Activated CD4-positive, alpha-beta memory T cell treated with anti-CD3 and anti-CD28 coated beads for 36 hours (primary cell): Measurements from ENCODE around the gene RAPGEF5. TPM values are rescaled to one million over a fixed set of nuclear protein-coding genes. Genes with fewer than 3 reads are reported as not detected.
A peak's percentile ranks its signal among the peaks of the same experiment; 100 is the strongest.

Source experiments
- CTCF ChIA-PET: fragments of 350-600 bp; sonication (Branson Sonifier 250); formaldehyde crosslinking; loops from one replicate; lab custom pipeline; 2021; ENCODE audit warnings: antibody characterized with exemption, inconsistent platforms; lab: Charles Lee
- POLR2A ChIA-PET: fragments of 350-600 bp; sonication (Branson Sonifier 250); formaldehyde crosslinking; loops from one replicate; lab custom pipeline; 2021; ENCODE audit warnings: antibody characterized with exemption; lab: Charles Lee
- DNase-seq: peaks from one replicate; pipeline ENCODE4 v3.0.0-alpha.2; 2020
- H3K27ac Mint-ChIP-seq: one replicate; pipeline ENCODE4 v1.8.0; 2021; ENCODE audit warnings: mixed read lengths
- H3K27me3 Mint-ChIP-seq: one replicate; pipeline ENCODE4 v1.8.0; 2021; ENCODE audit warnings: mixed read lengths
- H3K36me3 Mint-ChIP-seq: one replicate; pipeline ENCODE4 v1.8.0; 2021; ENCODE audit warnings: mixed read lengths
- H3K4me1 Mint-ChIP-seq: one replicate; pipeline ENCODE4 v1.8.0; 2021; ENCODE audit warnings: low read depth, mixed read lengths
- H3K4me3 Mint-ChIP-seq: one replicate; pipeline ENCODE4 v1.8.0; 2021; ENCODE audit warnings: mild to moderate bottlenecking, mixed read lengths
- H3K9me3 Mint-ChIP-seq: one replicate; pipeline ENCODE4 v1.8.0; 2021; ENCODE audit warnings: mixed read lengths
- intact Hi-C: fragments of 100-400 bp; cut with micrococcal nuclease; formaldehyde crosslinking; loops from one replicate; pipeline ENCODE4 v1.15.1; 2023
- total RNA-seq, 2 experiments: library from RNA; stranded (reverse); gene quantifications; one replicate each; pipeline ENCODE4 v1.2.3, GENCODE V29; 2021

Gene RAPGEF5
- total RNA-seq, 2 experiments from 2014 or later, result 0.27 to 0.29 TPM

DNA sequence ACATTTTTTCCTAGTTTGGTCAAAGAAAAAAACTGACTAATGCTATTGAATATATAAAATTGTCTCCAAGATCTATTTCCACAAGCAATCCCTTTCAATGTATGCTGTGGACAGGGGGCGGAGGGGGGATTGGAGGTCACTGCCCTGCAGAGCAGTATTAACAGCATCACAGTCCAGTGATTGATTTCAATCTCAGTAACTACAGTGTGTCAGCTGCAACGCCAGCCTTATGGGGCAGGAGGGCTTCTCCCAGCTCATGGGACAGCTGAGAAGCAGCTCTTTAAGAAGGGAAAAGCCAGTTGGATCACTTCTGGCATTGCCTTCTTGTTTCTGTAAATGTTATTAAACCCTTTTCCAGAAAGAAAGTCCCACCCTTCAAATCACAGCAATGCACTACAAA lies 65.0 kb downstream of the RAPGEF5 start:
- no peaks in the 10 kb centered on the region for H3K4me1 Mint-ChIP-seq
- ChIA-PET CTCF (no interaction called here), POLR2A (no interaction called here)
- H3K9me3 Mint-ChIP-seq, result no peaks in the 10 kb centered on the region
- intact Hi-C loops, result no loop called here
- peaks cover 10% of the 10 kb centered on the region for H3K27me3 Mint-ChIP-seq
- H3K4me3 Mint-ChIP-seq, result no peak overlapping the region
- no peak for DNase-seq
- H3K36me3 Mint-ChIP-seq, result no peaks in the 10 kb centered on the region
- no peak overlapping the region for H3K27ac Mint-ChIP-seq

DNA sequence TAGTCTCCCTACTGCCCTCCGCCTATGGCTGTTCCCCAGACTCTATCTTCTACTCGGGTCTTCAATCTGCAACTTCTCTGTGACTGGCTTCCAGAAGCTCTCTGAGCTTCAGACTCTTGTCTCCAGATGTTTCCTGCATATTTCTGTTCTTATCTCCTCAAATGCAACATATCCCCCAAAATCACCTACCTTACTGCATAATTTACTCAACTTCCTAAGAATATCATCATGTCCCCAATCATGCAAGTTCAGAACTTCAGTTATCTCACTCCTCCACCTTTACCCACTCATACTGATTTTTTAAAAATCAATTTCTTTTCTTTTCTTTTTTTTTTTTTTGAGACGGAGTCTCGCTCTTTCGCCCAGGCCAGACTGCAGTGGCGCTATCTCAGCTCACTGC lies 68.8 kb downstream of the RAPGEF5 start:
- peaks cover 3% of the 10 kb centered on the region for H3K27me3 Mint-ChIP-seq
- CTCF ChIA-PET, result no interaction called here

DNA sequence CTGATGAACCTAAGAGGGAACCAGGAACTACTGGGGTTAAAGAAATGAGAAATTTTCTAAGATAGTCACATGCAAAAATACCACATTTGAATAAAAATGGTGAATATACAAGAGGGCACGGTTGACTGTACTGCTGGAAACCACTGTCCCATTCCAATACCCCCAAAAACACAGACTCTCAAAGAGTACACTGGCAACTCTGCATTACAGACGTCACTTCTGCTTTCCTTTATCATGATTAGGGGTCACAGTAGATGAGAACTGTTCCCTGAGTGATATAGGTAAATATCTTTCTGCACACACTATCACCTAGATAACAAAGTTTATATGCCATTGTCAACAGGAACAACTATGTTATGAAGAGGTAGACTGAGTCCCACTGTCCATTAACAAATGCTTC lies 69.5 kb downstream of the RAPGEF5 start:
- intact Hi-C loops, result no loop called here
- POLR2A ChIA-PET, result no interaction called here
- Mint-ChIP-seq H3K27ac (no peak overlapping the region), H3K27me3 (peaks cover 2% of the 10 kb centered on the region), H3K9me3 (no peaks in the 10 kb centered on the region), H3K4me3 (no peak overlapping the region), H3K4me1 (no peaks in the 10 kb centered on the region), H3K36me3 (no peaks in the 10 kb centered on the region)
- no peak for DNase-seq
- CTCF ChIA-PET, result no interaction called here

More for the DNA sequence above, 68.8 kb downstream of the RAPGEF5 start:
- Mint-ChIP-seq H3K4me1 (no peaks in the 10 kb centered on the region), H3K27ac (no peak overlapping the region), H3K36me3 (no peaks in the 10 kb centered on the region), H3K9me3 (no peaks in the 10 kb centered on the region), H3K4me3 (no peak overlapping the region)
- POLR2A ChIA-PET, result no interaction called here
- intact Hi-C loops, result no loop called here
- no peak for DNase-seq

DNA sequence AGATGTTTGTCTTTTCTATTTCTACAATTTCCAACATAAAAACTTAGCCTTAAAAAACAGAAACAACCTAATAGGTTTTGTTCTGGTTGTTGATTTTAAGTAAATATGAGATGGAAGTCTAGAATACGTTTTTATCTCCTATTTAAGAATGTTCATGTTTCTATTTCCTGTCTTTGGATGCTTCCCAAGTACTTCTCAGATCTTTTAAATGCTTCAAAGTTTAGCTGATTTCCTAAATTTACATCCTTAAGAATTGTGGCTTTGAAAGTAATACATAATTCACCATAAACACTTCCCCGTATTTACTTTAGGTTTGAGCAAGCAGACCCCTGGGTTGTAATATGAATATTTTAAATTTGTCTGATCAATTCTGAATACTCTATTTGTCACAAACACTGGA lies 70.5 kb downstream of the RAPGEF5 start:
- Mint-ChIP-seq H3K4me3 (no peak overlapping the region), H3K27me3 (peaks cover 2% of the 10 kb centered on the region), H3K27ac (no peak overlapping the region), H3K9me3 (no peaks in the 10 kb centered on the region), H3K36me3 (no peaks in the 10 kb centered on the region), H3K4me1 (no peaks in the 10 kb centered on the region)
- DNase-seq, result no peak
- intact Hi-C loops, result no loop called here
- CTCF ChIA-PET, result no interaction called here
- POLR2A ChIA-PET, result no interaction called here

DNA sequence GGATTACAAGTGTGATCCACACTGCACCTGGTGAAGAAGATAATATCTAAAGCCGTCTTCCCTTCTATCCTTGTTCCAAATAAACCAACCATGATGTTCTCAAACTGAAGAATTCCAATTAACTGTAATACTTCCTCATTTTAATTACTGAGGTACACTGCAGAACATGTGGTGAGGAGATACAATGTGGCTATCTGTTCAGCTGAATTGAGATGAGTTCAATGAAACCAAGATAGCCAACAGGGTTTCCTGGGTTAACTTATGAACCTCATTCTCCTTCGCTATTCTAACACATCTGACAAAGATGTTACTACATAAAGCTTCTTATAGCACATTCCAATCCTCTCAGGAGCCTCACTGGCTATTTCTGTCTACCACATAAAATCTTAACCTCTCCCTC lies 75.5 kb downstream of the RAPGEF5 start:
- peaks cover 7% of the 10 kb centered on the region for H3K27me3 Mint-ChIP-seq
- ChIA-PET POLR2A (no interaction called here), CTCF (interaction anchor here (0.6 kb wide), 1 partner anchor 10 kb away, joined by 3 read pairs; no protein-coding TSS in a partner anchor)

DNA sequence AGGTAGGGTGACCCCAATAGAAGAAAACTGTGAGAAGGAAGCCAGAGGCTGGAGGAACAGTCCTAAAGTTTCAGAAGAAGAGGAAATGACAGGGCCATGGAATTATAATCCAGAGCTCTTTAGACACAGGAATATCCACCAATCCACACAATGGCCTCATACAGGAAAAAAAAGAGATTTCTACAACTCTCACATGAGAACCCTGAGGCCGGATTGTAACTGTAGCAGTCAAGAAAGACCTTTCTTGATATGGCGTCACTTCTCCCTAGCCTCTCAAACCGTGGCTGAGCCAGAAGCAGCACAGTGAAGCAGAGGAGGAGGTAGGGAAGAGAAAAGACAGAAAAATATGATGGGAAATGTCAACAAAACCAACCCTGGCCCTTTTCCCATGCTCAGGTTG lies 76.9 kb downstream of the RAPGEF5 start:
- H3K27me3 Mint-ChIP-seq, result peaks cover 7% of the 10 kb centered on the region
- CTCF ChIA-PET, result no interaction called here

More for the DNA sequence above, 75.5 kb downstream of the RAPGEF5 start:
- DNase-seq, result no peak
- Mint-ChIP-seq H3K27ac (no peak overlapping the region), H3K9me3 (no peaks in the 10 kb centered on the region), H3K36me3 (no peaks in the 10 kb centered on the region), H3K4me3 (no peak overlapping the region), H3K4me1 (no peaks in the 10 kb centered on the region)
- intact Hi-C loops, result no loop called here

DNA sequence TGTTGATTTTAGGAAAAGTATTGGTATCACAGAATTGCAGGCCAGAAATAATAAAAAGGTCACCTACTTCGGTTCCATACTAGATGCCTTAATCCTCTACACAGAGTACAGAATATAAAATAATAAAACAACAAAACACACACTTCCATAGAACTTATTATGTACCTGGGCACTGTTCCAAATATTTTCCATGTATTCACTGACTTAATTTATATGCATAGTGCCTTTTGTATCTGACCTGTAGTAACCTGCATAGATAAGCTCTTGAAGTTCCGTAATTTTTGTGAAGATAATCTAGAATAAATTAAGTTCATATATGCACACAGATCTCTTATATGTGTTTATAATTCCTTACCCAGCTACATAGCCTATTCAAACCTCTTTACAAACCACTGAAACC lies 78.3 kb downstream of the RAPGEF5 start:
- no peaks in the 10 kb centered on the region for H3K4me1 Mint-ChIP-seq
- H3K27ac Mint-ChIP-seq, result no peak overlapping the region
- no peaks in the 10 kb centered on the region for H3K9me3 Mint-ChIP-seq
- H3K27me3 Mint-ChIP-seq, result peaks cover 7% of the 10 kb centered on the region
- POLR2A ChIA-PET, result no interaction called here
- intact Hi-C loops, result no loop called here
- no peaks in the 10 kb centered on the region for H3K36me3 Mint-ChIP-seq
- H3K4me3 Mint-ChIP-seq, result no peak overlapping the region
- CTCF ChIA-PET, result no interaction called here
- DNase-seq, result no peak

More for the DNA sequence above, 76.9 kb downstream of the RAPGEF5 start:
- Mint-ChIP-seq H3K27ac (no peak overlapping the region), H3K36me3 (no peaks in the 10 kb centered on the region), H3K4me3 (no peak overlapping the region), H3K4me1 (no peaks in the 10 kb centered on the region), H3K9me3 (no peaks in the 10 kb centered on the region)
- DNase-seq, result no peak
- POLR2A ChIA-PET, result no interaction called here
- intact Hi-C loops, result no loop called here

DNA sequence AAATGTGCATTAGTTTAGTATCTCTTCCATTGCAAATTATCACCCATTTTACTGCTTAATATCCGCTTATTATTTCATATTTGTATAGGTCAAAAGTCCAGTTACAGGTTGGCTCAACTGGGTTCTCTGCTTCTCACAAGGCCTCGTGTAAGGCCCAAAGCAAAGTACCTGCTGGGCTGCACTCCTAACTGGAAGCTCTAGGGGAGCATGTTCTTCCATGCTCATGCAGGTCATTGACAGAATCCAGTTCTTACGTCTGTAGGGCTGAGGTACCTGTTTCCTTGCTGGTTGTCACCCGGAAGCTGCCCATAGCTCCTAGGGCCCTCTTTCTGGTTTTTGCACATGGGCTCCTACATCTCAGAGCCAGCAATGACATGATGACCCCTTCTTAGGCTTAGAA lies 79.6 kb downstream of the RAPGEF5 start:
- ChIA-PET CTCF (no interaction called here), POLR2A (interaction anchor here (1.3 kb wide), 1 partner anchor 48 kb away, joined by 3 read pairs; no protein-coding TSS in a partner anchor)
- H3K36me3 Mint-ChIP-seq, result no peaks in the 10 kb centered on the region
- peaks cover 7% of the 10 kb centered on the region for H3K27me3 Mint-ChIP-seq
- no peak overlapping the region for H3K27ac Mint-ChIP-seq
- no peak overlapping the region for H3K4me3 Mint-ChIP-seq
- H3K9me3 Mint-ChIP-seq, result no peaks in the 10 kb centered on the region
- DNase-seq, result no peak
- H3K4me1 Mint-ChIP-seq, result no peaks in the 10 kb centered on the region
- intact Hi-C loops, result no loop called here

DNA sequence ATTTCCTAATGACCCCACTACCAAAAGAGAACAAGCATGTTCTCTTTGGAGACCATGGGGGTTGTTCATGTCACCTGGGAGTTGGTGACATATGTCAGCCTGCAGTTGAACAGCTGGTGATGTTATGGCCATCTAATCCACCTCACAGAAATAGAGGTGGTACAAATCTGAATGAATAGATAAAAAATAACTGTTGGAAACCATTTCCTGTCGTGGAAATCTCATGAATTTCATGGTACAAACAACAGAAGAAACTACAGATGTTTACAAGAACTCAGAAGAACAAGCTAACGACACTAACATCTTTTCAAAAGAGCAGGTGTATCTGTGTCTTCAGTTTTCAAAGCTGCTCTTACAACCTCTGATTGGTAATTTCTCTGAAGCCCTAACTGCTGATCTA lies 81.3 kb downstream of the RAPGEF5 start:
- Mint-ChIP-seq H3K4me3 (no peak overlapping the region), H3K9me3 (no peaks in the 10 kb centered on the region), H3K4me1 (no peaks in the 10 kb centered on the region), H3K27me3 (peaks cover 5% of the 10 kb centered on the region), H3K27ac (no peak overlapping the region), H3K36me3 (no peaks in the 10 kb centered on the region)
- intact Hi-C loops, result no loop called here
- POLR2A ChIA-PET, result no interaction called here
- CTCF ChIA-PET, result no interaction called here
- DNase-seq, result no peak

DNA sequence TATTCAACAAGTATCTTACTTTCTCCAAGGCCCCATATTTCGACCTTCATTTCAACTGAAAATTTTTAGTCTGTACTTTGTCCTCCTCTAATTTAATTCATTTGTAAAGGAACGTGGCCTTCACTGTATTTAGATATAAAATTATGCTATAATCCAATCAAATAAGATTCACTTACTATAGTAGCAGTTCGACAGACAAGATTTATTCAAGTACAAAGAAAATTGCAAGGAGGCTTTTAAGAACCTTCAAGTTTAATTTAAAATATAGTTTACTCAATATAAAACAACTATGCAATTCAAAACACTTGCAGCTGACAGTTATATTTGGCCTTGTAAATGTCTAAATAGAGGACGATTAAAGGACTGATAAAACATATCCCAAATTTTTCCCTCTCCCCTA lies 85.6 kb downstream of the RAPGEF5 start:
- Mint-ChIP-seq H3K4me3 (no peak overlapping the region), H3K36me3 (no peaks in the 10 kb centered on the region), H3K27ac (no peak overlapping the region), H3K27me3 (no peaks in the 10 kb centered on the region), H3K9me3 (no peaks in the 10 kb centered on the region), H3K4me1 (peaks cover 9% of the 10 kb centered on the region)
- intact Hi-C loops, result no loop called here
- DNase-seq, result no peak
- POLR2A ChIA-PET, result no interaction called here
- CTCF ChIA-PET, result no interaction called here

DNA sequence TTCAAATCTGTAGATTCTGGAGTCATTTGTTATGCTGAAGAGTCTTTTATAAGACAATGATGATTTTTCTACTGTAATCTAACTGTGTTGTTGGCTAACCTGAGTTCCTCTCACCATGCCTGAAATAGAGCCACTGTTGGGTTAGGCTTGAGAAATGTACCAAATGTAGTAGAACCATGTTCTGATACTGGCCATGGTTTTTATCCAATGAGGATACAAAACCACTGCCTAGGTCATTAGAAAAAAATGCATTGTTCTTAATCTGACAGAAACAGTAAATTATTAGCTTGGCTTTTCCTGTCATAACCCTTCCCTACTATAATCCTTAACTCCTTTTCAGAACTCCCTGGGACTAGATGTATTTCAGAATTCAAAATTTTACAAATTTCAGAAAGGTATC lies 86.6 kb downstream of the RAPGEF5 start:
- H3K9me3 Mint-ChIP-seq, result no peaks in the 10 kb centered on the region
- DNase-seq, result no peak
- intact Hi-C loops, result no loop called here
- H3K4me1 Mint-ChIP-seq, result peaks cover 9% of the 10 kb centered on the region
- H3K27ac Mint-ChIP-seq, result no peak overlapping the region
- no peaks in the 10 kb centered on the region for H3K27me3 Mint-ChIP-seq
- H3K4me3 Mint-ChIP-seq, result no peak overlapping the region
- ChIA-PET CTCF (no interaction called here), POLR2A (no interaction called here)
- no peaks in the 10 kb centered on the region for H3K36me3 Mint-ChIP-seq

DNA sequence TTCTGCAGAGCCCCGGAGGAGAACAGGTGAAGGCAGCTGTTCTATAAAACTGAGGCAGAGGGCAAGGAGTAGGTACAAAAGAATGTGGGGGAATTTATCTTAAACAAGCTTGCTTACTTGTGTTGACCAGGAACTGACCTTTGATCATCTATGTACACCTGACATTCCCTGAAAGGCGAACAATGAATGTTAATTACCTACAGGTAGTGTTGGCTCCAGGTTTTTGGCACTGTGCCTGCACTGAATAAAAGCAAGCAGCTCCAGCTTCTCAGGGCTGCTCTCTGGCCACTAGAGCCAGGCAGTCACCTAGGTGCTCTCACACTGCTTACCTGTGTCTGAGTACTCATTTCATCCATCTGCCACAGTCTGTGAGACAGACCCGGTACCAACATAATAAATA lies 87.0 kb downstream of the RAPGEF5 start:
- Mint-ChIP-seq H3K9me3 (no peaks in the 10 kb centered on the region), H3K27ac (no peak overlapping the region), H3K4me1 (peaks cover 9% of the 10 kb centered on the region), H3K36me3 (no peaks in the 10 kb centered on the region), H3K27me3 (peaks cover 2% of the 10 kb centered on the region), H3K4me3 (no peak overlapping the region)
- intact Hi-C loops, result no loop called here
- ChIA-PET CTCF (no interaction called here), POLR2A (no interaction called here)
- DNase-seq, result no peak

DNA sequence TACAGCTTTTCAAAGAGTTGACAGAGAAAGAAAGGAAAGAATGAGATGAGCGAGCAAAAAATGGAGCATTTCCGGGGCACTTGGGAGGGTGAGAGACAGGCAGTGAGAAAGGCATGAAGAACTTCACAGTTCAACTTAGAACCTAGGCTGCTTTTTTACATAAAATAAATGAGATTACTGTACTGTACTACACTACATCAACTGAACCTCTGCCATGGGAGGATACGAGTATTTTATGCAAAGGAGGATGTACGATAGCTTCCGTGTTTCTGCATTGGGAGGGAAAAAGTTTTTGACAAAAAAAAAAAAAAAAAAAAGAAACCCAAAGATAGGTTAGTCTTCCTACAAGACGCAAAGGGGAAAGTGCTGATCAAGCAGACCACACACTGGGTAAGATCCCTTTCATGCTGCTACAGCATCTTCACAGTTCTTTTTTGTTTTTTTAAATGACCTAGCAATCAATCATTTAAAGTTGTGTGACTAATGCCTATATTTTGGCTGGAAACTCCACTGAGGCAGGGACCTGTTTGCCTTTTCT lies 88.0 kb downstream of the RAPGEF5 start:
- Mint-ChIP-seq H3K4me3 (peak overlapping the region; percentile 21), H3K36me3 (no peaks in the 10 kb centered on the region), H3K4me1 (peaks cover 9% of the 10 kb centered on the region), H3K27me3 (peaks cover 2% of the 10 kb centered on the region), H3K9me3 (no peaks in the 10 kb centered on the region), H3K27ac (no peak overlapping the region)
- POLR2A ChIA-PET, result no interaction called here
- CTCF ChIA-PET, result no interaction called here
- intact Hi-C loops, result no loop called here
- DNase-seq, result no peak
